Measurements from ENCODE around the gene ZNF678. TPM values are rescaled to one million over a fixed set of nuclear protein-coding genes. Genes with fewer than 3 reads are reported as not detected.

ZNF678 gene
- total RNA-seq, 1 donor from 2014 or later: 5.3 TPM

GRCh38 chr1:227621211-227621610 lies 57.9 kb downstream of the ZNF678 start:
- H3K4me3 ChIP-seq (ENCODE audit: low read depth, low read length): no peak overlapping the region
- H3K27me3 ChIP-seq (ENCODE audit: control insufficient read depth, insufficient read depth, low read length): no peaks in the 10 kb centered on the region
- no peak for TF ChIP-seq CTCF (IDR thresholded peaks at IDR 0.05; ENCODE audit: insufficient read depth, low read length, severe bottlenecking)
- DNase-seq (ENCODE audit: low read depth) (peak; percentile 15), FAIRE-seq (no peak)
- H3K36me3 ChIP-seq (ENCODE audit: control insufficient read depth, insufficient read depth, low read length): no peaks in the 10 kb centered on the region

GRCh38 chr1:227622739-227623475 lies 59.6 kb downstream of the ZNF678 start:
- Histone ChIP-seq H3K27me3 (ENCODE audit: control insufficient read depth, insufficient read depth, low read length) (no peaks in the 10 kb centered on the region), H3K4me3 (ENCODE audit: low read depth, low read length) (no peak overlapping the region), H3K36me3 (ENCODE audit: control insufficient read depth, insufficient read depth, low read length) (no peaks in the 10 kb centered on the region)
- no peak for FAIRE-seq
- no peak for DNase-seq (ENCODE audit: low read depth)
- no peak for TF ChIP-seq CTCF (IDR thresholded peaks at IDR 0.05; ENCODE audit: insufficient read depth, low read length, severe bottlenecking)

GRCh38 chr1:227632325-227632724 lies 69.0 kb downstream of the ZNF678 start:
- H3K36me3 ChIP-seq (ENCODE audit: control insufficient read depth, insufficient read depth, low read length): no peaks in the 10 kb centered on the region

GRCh38 chr1:227635596-227635995 lies 72.2 kb downstream of the ZNF678 start:
- FAIRE-seq (no peak), DNase-seq (ENCODE audit: low read depth) (no peak)
- no peaks in the 10 kb centered on the region for H3K27me3 ChIP-seq (ENCODE audit: control insufficient read depth, insufficient read depth, low read length)
- H3K36me3 ChIP-seq (ENCODE audit: control insufficient read depth, insufficient read depth, low read length): no peaks in the 10 kb centered on the region
- no peak for TF ChIP-seq CTCF (IDR thresholded peaks at IDR 0.05; ENCODE audit: insufficient read depth, low read length, severe bottlenecking)
- H3K4me3 ChIP-seq (ENCODE audit: low read depth, low read length): no peak overlapping the region

More at GRCh38 chr1:227632325-227632724, 69.0 kb downstream of the ZNF678 start:
- DNase-seq (ENCODE audit: low read depth) (no peak), FAIRE-seq (no peak)
- Histone ChIP-seq H3K27me3 (ENCODE audit: control insufficient read depth, insufficient read depth, low read length) (no peaks in the 10 kb centered on the region), H3K4me3 (ENCODE audit: low read depth, low read length) (no peak overlapping the region)
- TF ChIP-seq CTCF (IDR thresholded peaks at IDR 0.05; ENCODE audit: insufficient read depth, low read length, severe bottlenecking): no peak

- Histone ChIP-seq H3K27me3 (ENCODE audit: control insufficient read depth, insufficient read depth, low read length) (no peaks in the 10 kb centered on the region), H3K4me3 (ENCODE audit: low read depth, low read length) (no peak overlapping the region), H3K36me3 (ENCODE audit: control insufficient read depth, insufficient read depth, low read length) (peaks cover 1% of the 10 kb centered on the region)
- no peak for TF ChIP-seq CTCF (IDR thresholded peaks at IDR 0.05; ENCODE audit: insufficient read depth, low read length, severe bottlenecking)
- DNase-seq (ENCODE audit: low read depth) (no peak), FAIRE-seq (no peak)
Observed at GRCh38 chr1:227654431-227654830, 91.1 kb downstream of the ZNF678 start.

All from bronchial epithelial cell (primary cell).